Stimulated activated CD8-positive, alpha-beta memory T cell treated with anti-CD3 and anti-CD28 coated beads, Interleukin-2, amount 100 ng/mL, for 48 hours (primary cell): ENCODE results near the gene SCN2A.

Experiments
- DNase-seq, 2 donors: peaks; one replicate each; pipeline ENCODE4 v3.0.0-alpha.2; 2020; ENCODE audit warnings: low read depth in 2 of 2

SCN2A gene

DNA sequence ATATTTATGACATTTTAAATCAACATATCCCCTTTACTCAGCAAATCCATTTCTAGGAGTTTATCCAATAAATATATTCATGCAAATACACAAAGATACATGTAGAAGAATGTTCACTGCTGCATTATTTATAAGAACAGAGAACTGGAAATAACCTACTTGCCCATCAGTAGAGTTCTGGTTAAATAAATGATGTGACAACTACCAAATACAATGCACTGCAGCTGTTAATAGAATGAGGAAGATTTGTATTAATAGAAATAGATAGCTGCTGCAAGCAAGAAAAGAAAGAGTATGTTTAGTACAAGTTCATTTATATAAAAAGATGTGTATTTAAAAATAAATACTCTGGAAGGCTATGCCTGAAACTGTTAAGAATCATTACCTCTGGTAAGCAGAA, 181.0 kb downstream of the SCN2A start:
- no peak for DNase-seq

DNA sequence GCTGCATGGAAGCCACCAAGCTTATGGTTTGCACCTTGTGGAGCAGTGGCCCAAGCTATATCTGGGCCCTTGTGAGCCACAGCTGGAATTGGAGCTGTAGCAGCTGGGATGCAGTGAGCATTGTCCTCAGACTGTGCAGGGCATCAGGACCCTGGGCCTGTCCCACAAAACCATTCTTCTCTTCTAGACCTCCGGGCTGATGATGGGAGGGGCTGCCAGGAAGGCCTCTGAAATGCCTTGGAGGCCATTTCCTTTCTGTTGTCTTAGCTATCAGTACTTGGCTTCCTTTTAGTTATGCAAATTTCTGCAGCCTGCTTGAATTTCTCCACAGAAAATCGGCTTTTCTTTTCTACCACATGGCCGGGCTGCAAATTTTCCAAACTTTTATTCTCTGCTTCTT, 183.9 kb downstream of the SCN2A start:
- no peak for DNase-seq

DNA sequence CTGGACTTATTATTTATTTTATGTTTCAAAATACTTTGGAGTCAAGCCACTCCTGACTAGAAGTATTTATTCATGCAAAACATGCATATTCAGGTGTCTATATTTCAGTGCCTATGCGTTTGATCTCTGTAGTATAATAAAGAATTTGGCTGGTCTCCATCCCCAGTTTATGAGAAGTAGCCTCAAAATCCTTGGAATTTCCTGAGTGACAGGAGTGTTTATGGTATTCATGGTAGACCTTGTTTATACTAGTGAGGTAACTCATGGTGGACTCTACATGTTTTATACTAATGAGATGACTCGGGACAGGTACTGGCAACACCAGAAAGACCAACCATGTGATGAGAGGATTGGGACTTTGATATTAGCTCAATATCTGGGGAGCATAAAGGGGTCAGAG, 186.3 kb downstream of the SCN2A start:
- DNase-seq: no peak

DNA sequence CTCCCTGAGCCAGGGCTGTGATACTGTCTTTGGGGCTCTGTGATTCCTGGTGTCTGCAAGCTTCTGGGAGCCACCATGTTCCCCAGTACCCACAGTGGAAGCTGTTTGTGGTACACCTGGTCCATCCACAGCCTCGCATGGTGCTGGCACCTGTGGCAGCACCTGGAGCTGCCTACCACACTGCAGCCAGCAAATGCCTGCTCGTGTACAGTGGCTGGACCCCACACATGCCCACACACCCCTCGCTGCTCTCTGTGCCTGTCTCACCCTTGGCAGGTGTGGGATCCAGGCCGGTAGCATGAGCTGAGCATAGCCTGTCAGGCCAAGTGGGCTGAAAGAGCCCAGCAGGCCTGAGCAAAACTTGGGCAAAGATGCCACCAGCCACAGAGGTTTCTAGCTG, 188.5 kb downstream of the SCN2A start:
- no peak for DNase-seq

DNA sequence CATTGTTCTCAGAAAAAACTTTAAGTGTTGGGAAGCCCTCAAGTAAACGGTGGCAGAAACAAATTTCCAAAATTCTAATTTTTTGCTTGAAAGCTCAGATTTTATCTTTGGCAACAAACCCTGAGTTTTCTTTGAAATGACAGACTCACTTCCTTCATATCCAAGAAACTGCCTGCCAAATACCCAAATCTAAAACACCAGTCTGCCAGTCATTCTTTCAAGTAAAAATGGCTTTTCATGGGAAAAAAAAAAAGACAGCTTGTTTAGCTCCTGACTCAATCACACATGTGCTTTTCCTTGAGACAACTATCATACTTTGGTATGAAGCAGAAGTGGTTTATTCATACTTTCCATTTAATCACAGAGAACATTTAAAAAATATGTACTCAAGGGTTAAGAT, 189.7 kb downstream of the SCN2A start:
- DNase-seq: no peak

DNA sequence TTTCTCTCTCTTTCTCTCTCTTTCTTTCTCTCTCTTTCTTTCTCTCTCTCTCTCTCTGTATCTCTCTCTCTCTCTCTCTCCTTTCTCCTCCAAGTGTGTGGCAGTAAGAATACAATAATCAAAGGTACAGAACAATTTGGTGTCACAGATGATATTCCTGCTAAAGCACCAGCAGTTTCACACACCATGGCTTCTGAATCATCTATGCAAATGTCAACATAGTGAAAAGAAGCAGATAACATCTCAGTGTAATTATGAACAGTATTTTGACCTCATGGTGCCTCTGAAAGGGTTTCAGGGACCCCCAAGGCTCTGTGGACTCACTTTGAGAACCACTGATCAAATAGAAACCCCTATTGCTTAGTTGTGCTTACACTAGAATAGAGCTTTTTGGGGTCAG, 191.8 kb downstream of the SCN2A start:
- no peak for DNase-seq

DNA sequence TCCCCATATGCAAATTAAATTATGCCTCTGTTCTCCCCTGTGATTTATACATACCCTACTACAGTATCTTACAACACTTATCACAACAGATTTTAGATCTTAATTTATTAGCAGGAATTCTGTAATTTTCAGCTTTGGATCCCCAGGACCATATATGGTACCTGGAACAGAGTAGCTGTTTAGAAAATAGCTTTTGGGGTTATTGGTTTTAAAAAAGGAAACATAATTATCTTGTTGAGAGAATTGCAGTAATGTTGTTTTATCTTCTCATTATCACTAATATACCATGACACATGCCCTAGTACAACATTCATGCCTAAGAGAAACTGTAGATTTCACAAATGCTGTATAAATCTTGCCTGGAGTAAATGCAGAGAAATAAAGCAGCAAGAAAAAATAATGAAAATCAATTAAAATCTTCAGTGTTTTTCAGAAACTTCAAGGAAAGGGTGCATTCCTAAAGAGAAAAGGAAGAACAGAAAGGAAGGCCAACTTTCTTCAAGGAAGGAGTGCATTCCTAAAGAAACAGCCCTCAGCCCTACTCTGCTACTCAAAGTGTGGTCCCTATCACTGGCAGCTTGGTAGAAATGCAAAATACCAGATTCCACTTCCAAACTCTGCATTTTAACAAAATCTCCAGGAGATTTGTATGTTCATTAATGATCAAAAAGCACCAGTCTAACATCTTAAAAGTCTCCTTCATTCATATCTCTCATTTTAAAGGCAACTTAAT, 193.2 kb downstream of the SCN2A start:
- no peak for DNase-seq

DNA sequence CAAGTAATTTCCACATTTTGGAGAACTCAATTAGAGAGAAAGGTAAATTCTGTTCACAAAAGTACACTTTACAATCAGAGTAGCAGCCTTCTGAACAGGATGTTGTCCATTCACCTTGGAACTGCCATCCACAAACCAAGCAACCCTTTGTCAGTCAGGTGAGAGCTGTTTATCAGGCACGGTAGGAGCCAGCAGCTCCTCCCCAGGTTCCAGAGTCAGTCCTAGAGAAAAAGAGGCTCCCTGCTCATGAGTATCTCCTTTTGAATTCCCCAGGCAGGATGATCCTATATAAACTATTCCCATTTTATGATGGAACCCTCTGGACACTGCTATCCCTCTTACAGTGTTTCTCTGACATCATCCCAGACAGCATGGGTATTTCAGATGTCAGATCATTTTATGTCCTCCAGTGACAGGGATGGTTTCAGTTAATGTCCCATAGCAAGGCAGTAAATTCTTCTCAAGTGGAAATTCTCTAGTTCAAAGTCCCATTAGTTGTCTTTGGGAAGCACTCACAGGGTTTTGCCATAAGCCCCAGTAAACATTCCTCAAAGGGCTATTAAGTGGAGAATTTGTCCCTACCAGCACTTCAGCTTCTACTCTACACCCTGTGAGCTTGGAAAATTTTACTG, 195.8 kb downstream of the SCN2A start:
- DNase-seq: no peak

DNA sequence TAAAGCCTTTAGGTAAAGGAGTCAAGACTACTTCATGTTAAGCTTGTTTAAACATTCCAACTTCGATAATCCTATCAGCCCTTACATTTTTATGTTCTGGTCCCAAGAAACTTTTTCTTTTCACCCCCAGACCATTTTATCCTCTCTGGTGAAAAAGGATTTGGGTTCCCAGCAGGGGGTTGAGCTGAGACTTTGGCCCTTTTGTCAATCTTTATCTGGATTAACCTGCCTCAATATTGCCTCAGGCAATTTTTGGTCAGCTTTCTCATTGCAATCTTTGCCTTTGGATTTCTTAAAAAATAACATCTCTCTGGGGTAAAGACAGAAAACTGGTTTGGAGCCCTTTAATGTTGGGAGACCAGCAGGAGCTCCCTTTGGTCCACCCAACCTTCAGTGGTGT, 196.4 kb downstream of the SCN2A start:
- no peak for DNase-seq

DNA sequence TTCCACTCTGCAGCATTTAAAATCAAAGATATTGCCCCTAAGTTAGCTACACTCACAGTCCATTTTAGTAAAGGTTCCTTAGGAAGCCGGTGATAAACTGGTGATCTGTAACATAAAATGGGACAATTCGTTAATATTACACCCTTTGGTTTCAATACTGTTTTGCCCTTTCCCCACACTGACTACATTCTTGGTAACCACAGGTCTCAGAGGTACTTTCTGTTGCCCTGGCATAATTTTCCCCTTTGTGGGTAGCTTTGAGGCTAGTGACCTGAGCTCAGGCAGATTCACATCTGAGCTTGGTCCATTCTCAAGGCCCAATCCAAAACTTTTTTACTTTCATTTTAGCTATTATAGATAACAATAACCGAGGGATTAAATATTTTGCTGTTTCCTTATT, 197.3 kb downstream of the SCN2A start:
- DNase-seq: no peak

DNA sequence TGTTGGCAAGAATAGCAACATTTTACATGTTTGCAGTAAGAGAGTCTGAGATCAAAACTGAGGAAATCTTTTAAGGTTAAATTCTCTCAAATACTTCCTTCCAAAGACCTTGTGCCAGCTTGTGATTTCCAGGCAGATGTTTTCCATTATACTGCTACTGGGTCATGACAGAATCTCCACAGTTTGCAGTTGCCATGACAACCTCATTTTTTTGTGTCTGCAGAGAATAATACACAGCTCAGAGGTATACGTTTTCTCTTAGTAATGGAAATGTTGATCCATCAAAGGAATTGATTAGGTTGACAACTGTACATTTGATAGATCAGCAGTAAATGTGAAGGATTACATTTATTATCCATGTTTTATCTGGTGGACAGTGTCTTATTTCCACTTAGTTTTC, 201.2 kb downstream of the SCN2A start:
- no peak for DNase-seq
